GM19023 (cell line): ENCODE results near the gene PDZD7.
"Not testable (repeated sequence)": the region's sequence is repeated elsewhere in the genome, so short reads cannot be mapped to it uniquely, and the experiment has no call there.

Experiments
- ATAC-seq: cut with Tn5 transposase; IDR thresholded peaks from one replicate; pipeline ENCODE4 v1.9.1; 2021; ENCODE audit warnings: mild to moderate bottlenecking, moderate library complexity; ENCODE audit not compliant: unreplicated experiment

The PDZD7 gene

DNA sequence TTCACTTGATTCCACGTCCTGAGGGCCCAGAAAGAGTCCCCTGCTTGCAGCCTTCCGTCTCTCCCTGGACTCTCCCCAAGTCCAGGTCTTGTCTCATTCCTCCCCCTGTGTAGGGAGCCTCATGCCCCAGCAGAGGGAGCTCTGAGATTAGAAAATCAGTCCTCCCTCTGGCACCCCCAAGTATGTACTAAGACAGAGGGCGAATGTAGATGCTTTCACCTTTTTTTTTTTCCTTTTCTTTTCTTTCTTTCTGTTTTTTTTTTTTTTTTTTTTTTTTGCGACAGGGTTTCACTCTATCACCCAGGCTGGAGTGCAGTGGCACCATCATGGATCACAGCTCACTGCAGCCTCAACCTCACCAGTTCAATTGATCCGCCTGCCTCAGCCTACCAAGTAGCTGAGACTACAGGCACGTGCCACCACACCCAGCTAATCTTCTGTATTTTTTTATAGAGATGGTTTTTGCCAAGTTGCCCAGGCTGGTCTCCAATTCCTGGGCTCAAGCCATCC is 10.4 kb upstream of the PDZD7 start:
- ATAC-seq: no peak

DNA sequence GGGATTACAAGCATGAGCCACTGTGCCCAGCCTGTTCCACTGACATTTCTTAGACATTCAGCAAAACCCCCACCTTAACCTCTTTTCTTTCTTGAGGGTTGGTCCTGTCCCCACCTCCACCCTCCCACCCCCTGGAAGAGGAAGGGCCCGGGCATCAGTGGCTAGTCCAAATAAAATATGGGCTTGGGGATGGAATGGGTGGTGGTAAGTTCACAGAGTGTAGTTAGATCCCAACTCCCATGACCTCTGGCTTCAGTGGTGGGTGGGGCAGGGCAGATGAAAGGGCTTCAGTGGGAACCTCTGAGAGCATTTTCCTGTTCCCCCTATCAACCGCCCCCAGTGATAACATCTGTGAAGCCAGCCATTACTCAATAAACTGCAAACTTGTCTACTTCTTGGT is 9.9 kb upstream of the PDZD7 start:
- no peak for ATAC-seq

DNA sequence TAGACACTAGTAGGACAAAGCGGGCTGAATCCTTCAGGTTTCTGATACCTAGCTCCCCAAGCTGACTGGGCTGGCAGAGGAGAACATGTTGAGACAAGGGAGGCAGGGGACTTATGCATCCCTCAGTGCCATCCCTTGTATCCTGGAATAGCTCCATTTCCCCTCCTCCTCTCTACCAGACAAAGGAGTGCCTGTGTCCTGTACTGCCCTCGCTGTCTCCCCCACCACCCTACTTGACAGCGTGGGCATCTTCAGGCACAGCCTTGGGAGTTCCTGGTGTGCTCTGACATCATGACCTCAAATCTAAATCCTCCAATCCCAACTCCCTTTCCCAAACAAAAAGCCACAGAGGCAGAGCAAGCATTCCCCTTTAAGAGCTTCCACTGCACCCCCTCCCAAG is 9.1 kb upstream of the PDZD7 start:
- ATAC-seq: no peak

DNA sequence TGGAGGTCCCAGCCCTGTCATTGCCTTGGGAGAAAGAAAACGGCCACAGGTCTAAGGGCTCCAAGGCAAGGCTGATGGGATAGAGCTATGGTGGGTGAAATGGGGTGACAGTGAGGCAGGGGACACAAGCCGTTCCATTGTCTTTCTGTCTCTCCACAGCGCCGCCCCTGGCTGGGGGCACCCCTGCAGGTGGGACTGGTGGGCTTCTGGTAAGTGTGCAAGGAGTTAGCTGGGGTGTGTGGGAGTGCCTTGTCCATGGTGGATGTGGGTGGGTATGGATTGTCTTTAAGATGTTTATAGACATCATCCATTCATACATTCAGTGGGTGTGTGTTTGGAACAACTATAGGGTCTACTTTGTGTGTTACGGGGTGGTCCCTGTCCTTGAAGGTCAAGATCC is 7.6 kb upstream of the PDZD7 start:
- ATAC-seq: no peak

DNA sequence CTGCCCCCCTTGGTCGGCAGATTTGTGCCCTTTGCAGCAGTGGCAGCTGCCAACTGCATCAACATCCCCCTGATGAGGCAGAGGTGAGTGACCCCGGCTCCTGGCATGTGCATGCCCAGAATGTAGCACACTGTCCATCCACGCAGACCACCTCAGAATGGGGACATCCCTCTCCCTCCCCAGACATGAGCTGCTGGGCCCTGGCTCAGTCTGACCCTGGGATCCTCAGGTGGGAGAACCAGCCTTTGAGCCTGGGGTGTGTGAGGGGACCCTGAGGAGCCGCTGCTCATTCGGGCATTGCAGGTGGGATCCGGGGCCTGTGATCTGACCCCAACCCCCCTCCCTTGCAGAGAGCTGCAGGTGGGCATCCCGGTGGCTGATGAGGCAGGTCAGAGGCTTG is 5.8 kb upstream of the PDZD7 start:
- ATAC-seq: no peak

DNA sequence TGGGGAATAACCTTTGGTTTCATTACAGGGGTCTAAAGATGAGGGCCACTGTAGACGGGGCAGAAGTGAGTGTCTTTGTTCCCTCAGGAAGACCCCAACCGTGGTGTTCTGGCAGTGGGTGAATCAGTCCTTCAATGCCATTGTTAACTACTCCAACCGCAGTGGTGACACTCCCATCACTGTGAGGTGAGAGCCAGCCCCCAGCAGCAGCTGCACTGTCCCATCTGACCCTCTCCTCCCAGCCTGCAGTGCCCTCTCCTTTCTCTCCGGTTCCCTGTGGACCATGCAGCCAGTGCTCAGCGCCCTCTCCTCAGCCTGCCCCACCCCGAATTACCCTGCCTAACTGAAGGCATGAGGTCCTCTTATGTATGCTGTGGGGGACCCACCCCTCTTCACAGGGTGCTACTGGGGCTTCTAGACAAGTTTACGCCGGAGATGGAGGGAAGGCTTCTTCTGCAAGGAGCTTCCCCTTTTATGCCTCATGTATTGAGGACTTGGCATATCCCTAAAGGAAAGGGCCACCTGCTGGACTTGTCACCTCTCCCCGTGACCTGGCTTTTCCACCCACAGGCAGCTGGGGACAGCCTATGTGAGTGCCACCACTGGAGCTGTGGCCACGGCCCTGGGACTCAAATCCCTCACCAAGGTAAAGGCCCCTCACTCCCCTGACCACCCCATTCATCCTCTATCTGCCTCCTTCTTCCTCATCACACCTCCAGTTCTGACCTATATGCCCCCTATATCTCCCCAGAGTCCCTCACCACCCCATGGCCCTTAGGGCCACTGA is 5.2 kb upstream of the PDZD7 start:
- ATAC-seq: no peak

DNA sequence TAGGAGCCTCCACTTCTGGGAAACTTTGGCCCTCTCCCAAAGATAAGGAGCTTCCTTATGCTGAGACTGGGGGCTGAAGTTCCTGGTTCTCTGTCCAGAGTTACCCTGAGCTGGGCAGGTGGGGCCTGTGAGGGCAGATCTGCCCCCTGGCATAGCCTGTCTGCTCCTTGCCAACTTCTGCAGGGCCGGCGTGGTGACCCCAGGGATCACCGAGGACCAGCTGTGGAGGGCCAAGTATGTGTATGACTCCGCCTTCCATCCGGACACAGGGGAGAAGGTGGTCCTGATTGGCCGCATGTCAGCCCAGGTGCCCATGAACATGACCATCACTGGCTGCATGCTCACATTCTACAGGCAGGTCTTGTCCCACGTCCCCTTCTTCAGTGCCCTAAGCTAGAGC is 4.4 kb upstream of the PDZD7 start:
- no peak for ATAC-seq

DNA sequence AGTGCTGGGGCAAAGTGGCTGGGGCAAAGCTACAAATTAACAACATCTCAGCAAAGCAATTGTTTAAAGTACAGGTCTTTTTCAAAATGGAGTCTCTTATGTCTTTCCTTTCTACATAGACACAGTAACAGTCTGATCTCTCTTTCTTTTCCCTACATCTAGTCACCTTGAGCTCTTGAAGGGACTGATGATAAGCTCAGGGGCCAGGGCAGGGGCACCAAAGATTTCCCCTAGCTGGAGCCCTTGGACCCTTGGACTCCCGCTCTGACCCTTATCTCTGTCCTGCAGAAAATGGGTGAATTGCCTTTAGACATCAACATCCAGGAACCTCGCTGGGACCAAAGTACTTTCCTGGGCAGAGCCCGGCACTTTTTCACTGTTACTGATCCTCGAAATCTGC is 3.5 kb upstream of the PDZD7 start:
- not testable (repeated sequence) for ATAC-seq

DNA sequence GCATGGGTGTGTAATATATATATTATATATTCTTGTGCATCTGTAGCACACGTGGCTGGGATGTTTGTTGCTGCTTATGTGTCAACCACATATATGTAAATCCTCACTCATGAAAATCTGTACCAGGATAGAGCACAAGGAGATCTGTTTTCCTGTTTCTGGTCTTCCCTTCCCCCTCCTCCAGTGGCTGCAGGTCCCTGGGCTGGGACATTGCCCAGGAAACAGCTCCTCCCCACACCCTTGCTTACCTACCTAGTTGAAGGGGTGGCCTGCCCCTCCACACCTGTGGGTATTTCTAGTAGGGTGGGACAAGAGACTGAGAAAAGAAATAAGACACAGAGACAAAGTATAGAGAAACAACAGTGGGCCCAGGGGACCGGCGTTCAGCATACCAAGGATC is 2.3 kb upstream of the PDZD7 start:
- no peak for ATAC-seq

DNA sequence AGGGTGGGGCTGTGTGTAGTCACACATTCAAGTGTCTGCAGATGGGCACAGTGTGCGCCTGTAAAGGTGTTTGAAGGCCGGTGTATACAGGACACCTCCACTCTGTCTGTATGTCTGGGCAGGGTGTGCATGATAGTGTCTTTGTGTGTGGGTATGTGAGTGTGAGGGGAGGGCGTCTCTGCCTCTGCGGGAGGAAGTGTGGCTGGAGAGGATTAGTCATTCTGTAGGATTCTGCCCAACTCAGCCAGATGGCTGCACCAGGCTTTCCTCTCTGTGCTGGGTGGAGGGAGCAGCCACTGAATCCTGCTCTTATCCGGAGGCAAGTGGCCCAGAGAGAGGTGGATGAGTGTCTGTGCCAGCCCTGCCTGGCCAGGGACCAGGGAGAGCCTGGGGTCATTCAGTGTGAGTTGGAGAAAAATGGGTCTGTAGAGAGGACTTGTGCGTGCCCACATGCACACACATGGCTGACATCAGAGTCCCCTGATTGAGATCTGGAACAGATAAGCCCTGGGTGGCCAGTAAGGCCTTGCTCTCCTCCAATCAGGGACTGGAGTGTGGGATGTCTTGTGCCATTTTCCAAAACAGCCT is 1.8 kb upstream of the PDZD7 start:
- no peak for ATAC-seq

DNA sequence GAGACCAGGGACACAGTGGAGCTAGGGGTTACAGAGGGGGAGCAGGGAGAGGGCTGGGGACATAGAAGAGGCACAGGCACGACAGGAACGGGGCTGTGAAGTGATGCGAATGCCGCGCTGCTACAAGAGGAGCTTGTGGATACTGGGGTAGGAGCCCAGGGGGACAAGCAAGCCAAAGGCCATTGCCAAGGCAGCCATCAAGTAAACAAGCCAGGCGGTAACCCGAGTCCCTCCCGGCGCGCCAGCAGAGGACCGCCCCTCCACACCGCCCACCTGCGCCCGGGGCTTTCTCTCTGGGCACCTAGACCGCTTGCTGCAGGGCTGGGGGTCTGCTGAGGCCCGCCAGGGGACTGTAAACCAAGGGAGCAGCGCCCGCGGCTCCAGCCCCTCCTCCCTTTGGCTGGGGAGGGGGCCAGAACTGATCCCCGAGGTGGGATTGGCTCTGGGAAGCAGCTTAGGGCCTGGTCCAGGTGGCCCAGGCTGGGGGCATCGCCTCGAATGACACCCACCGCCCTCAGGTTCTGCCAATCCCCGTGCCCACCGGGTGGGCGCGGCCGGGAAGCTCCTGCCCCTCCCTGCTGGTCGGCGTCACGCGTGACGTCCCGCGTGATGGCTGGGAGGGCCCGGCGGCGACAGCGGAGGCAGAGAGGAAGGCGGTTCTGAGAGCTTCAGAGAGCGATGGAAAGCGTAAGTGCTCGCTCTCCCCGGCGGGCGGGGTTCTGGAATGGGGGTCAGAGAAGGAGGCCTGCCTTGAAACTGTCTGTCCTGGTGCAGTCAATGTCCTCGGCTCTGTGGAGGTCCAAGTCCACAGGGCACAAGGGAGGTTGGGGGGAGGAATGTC is 1.1 kb upstream of the PDZD7 start:
- ATAC-seq: no peak

DNA sequence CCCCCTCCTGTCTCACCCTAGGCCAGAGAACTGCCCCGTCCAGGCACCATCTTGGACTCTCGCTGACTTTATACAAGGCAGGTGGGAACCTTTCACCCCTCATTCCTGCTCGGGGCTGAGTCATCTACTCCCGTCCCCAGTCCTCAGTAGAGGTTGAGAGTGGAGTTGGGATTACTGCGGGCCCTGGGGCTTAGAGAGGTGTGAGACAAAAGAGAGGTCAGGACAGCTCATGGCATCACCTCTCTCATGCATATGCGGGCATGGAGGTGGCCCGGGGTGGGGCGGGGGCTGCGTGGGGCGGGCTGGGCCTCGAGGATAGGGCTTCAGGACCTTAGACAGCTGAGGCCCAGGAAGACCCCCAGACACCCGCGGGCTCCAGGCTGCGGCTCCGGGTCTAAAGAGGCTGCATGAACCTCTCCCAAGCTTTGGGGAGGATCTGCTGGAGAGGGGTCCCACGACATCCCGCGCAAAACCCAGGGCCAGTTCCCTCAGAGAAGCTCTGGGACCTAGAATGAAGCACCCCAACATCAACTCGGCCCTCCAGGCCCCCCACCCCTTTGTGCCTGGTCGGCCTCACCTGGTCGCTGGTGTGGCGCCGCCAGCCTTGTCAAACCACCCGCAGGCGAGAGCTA is 317 bp downstream of the PDZD7 start:
- ATAC-seq: no peak

DNA sequence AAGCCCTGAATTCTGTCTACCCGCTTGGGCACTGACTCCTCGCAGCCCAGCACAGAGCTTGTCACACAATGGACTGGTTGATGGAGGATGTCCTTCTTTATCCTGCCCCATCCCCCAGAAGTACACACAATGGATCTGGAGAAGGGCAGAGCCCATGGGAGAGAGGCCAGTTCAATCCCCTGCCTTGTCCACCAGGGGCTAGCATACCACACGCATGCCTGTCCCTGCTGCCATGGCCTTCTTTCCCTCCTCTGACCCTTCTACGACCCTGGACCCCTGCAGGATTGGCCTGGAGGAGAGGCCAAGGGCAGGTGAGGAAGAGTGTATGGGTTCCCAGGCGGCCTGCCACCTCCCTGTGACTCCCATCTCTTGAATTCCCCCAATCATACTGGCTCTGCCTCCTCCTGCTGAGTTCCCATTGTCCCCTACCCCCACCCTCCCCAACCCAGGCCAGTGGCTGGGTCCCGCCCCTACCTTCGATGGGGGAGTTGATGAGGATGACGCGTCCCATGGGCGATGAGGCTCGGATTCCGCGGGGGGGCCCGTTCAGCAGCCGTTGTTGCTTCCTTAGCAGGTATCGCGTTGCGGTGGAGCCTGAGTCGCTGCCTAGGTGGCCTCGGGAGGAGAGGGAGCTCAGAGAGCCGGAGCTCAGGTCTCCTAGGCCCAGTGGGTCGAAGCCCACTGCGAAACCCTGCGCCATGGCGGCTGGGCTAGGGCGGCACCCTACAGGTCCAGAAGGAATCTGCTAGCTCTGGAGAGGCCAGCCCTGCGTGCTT is 1.2 kb downstream of the PDZD7 start:
- no peak for ATAC-seq

DNA sequence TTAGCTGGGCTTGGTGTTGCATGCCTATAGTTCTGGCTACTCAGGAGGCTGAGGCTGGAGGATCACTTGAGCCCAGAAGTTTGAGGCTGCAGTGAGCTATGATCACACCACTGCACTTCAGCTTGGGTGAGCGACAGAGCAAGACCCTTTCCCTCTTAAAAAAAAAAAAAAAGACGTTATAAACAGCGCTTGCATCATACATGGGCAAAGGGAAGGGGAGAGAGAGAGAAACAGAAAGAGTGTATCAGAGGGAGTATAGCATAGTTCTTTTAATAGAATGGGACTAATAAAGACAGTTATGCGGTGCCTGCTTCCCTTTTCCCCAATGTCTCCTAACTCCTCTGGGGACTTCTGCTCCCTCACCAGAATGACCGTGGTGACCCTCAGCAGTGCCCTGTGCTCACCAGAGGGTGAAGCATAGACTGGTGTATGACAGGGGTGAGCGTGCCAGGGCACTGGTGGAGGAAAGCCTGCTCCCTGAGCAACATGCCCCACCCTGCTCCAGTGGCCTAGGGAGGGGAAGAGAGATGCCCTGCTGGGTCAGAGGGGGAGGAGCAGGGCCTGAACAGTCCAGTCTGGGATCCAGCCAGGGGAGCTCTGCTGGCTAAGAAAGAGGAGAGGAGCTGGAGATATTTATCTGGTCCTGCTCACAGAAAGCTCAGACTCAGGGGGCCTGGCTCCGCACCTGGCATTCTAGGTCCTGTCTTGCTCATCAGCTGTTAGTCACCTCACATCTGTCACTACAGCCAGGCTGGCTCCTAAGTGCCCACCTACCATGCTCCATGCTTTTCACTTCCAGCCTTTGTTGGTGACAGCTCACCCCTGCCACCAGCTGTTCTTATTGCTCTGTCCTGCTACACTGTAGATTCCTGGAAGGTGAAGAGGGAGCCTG is 2.2 kb downstream of the PDZD7 start:
- ATAC-seq: no peak

DNA sequence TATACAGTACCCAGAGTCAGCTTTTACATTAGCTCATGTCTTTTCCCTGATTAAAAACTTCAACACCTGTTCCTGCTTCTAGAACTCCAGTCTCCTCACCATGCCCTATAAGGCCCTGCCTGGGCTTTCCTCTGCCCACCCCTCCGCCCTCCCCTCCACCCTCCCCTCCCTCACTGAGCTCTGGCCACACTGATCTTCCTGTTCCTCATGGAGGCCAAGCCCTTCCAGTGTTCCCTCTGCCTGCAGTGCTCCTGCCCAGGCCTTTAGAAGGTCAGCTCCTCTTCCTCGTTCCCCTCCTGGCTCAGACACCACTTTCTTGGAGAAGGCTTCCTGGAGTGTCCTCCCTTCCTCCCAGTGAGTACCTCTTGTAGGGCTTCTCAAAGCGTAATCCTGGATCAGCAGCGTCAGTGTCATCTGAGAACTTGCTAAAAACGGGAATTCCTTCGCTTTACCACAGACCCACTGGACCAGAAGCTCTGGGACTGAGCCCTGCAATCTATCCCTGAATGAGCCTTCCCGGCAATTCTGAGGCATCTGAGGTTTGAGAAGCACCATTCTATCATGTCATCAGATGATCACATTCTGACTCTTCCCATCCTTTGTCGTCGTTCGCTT is 3.7 kb downstream of the PDZD7 start:
- ATAC-seq: no peak

DNA sequence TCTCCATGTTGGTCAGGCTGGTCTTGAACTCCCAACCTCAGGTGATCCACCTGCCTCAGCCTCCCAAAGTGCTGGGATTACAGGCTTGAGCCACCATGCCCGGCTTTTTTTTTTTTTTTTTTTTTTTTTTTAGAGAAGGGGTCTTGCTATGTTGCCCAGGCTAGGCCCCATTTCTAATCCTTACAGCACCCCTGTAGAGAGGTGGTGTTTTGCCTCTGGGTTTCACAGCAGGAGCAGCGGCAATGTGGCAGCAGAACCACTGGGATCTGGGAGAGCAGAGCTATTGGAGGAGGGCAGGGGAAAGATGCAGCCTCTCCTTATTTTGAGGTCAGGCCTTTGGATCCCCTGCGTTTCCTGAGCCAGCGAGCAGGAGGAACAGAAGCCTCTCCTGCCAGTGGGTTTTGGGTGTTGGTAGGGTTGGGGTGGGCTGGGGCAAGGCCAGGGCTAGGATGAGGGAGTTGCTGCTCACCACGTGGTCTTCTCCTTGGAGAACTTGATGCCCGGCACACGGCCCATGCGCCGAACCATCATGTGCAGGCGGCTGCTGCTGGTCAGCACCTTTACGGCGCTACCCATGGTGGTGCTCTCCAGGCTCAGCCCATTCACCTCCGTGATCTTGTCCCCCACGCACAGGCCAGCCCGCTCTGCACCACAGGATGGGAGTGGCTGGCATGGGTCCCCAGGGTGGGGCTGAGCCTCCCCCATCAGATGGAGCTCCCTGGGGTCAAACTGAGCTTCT is 7.8 kb downstream of the PDZD7 start:
- no peak for ATAC-seq

DNA sequence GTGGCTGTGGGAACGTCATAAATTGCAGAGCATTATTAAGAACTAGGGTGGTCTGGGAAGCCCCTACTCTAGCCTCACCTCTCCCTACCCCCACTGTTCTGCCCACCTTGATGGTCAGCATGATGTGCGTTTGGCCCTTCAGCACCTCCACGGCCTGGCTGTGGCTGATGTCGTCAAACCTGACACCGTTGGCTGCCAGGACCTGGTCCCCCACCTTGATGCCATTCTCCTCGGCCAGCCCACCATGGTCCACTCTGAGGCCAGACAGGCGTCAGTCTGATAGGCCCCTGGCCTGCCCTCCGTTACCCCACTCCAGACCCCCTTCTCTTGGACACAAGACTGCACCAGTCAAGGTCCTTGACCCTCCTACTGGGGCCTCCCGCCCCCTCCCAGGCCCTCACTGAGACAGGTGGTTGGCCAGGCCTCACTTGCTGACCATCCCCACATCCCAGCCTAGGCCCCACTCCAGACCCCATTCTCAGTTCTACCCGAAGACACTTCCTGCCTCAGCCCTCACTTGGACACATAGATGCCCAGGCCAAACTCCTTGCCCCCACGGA is 9.2 kb downstream of the PDZD7 start:
- no peak for ATAC-seq

DNA sequence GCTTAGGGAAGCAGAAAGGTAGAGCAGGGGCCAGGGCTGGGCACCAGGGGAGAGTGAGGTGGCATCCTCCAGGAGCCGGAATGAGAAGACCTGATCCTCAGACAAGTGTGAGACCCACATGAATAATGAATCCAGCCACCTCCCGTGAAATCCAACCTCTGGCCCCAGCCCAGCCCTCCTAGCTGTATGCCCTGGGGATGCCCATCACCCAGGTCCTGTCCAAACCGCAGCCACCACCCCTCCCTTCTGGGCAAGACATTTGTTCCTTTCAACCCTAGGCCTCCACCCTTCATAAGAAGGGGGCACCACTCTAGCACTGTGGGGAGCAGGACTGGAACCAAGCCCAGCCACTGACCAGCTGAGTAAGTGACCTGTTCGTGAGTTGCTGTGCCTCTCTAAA is 9.7 kb downstream of the PDZD7 start:
- no peak for ATAC-seq
